WTC11 (cell line): Measurements from ENCODE around the gene RTP5.

Source experiments
- FOXJ3 ChIP-seq: sonication (generic); formaldehyde crosslinking; IDR thresholded peaks from 2 replicates; pipeline ENCODE4 v1.9.0; 2021; ENCODE audit warnings: missing genetic modification reagents, mild to moderate bottlenecking, borderline replicate concordance
- MYBL2 ChIP-seq: sonication (generic); formaldehyde crosslinking; IDR thresholded peaks from 2 replicates; pipeline ENCODE4 v1.8.1; 2023; ENCODE audit warnings: mild to moderate bottlenecking, moderate library complexity, missing genetic modification reagents
- SP1 ChIP-seq: sonication (generic); formaldehyde crosslinking; conservative IDR thresholded peaks from 2 replicates; pipeline ENCODE4 v1.8.1; 2022; ENCODE audit warnings: missing genetic modification reagents
- TF ChIP-seq, protein P1 (sequence below): sonication (generic); formaldehyde crosslinking; IDR thresholded peaks from 2 replicates; pipeline ENCODE4 v1.8.1; 2023; ENCODE audit warnings: mild to moderate bottlenecking, missing genetic modification reagents, moderate library complexity
- TF ChIP-seq, protein P2 (sequence below): fragments of 200-600 bp; IDR thresholded peaks from 2 replicates; pipeline ENCODE4 v1.8.0; 2022; ENCODE audit warnings: antibody characterized with exemption

DNA sequence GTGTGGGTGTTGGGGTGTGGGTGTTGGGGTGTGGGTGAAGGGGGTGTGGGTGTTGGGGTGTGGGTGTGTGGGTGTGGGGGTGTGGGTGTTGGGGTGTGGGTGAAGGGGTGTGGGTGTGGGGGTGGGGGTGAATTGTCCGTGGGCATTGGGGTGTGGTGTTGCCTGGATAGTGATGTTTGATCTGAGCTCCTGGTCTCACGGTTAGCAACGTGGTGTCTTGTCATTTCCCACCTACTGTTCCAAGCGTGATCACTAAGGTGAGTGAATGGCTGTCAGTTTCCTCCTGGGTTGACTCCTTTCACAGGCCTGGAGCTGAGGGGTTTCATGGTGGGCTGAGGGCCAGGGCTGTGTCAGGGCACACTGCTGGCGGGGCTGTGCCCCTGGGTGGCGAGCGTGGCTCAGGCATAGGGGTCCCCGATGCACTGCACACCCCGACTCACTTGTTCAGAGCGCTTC, 27.2 kb downstream of the RTP5 start:
- TF ChIP-seq, protein P1, sequence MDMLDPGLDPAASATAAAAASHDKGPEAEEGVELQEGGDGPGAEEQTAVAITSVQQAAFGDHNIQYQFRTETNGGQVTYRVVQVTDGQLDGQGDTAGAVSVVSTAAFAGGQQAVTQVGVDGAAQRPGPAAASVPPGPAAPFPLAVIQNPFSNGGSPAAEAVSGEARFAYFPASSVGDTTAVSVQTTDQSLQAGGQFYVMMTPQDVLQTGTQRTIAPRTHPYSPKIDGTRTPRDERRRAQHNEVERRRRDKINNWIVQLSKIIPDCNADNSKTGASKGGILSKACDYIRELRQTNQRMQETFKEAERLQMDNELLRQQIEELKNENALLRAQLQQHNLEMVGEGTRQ (CRISPR knock-in tag): no peak
- TF ChIP-seq, protein P2, sequence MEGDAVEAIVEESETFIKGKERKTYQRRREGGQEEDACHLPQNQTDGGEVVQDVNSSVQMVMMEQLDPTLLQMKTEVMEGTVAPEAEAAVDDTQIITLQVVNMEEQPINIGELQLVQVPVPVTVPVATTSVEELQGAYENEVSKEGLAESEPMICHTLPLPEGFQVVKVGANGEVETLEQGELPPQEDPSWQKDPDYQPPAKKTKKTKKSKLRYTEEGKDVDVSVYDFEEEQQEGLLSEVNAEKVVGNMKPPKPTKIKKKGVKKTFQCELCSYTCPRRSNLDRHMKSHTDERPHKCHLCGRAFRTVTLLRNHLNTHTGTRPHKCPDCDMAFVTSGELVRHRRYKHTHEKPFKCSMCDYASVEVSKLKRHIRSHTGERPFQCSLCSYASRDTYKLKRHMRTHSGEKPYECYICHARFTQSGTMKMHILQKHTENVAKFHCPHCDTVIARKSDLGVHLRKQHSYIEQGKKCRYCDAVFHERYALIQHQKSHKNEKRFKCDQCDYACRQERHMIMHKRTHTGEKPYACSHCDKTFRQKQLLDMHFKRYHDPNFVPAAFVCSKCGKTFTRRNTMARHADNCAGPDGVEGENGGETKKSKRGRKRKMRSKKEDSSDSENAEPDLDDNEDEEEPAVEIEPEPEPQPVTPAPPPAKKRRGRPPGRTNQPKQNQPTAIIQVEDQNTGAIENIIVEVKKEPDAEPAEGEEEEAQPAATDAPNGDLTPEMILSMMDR: no peak
- TF ChIP-seq SP1 (CRISPR knock-in tag) (no peak), FOXJ3 (CRISPR knock-in tag) (no peak), MYBL2 (CRISPR knock-in tag) (no peak)
